Uterus (tissue), 4 donors: ENCODE measurements around the gene AGPAT4. TPM values are rescaled to one million over a fixed set of nuclear protein-coding genes. Genes with fewer than 3 reads are reported as not detected.

Experiments
- DNase-seq, 2 donors: peaks; one replicate each; pipeline ENCODE4 v3.0.0-alpha.2; 2019 to 2020
- H3K27ac ChIP-seq, 2 donors: fragments of 200-600 bp; sonication (generic); 1 replicate in 1 of 2; 2 replicates in 1 of 2; pipeline ENCODE4 v1.5.1; 2016 to 2018
- H3K27me3 ChIP-seq, 2 donors: fragments of 200-600 bp; sonication (generic); one replicate each; pipeline ENCODE4 v1.5.1; 2018 to 2019; ENCODE audit warnings: control low read depth in 1 of 2
- H3K36me3 ChIP-seq, 2 donors: fragments of 200-600 bp; sonication (generic); one replicate each; pipeline ENCODE4 v1.5.1; 2019; ENCODE audit warnings: control low read depth in 1 of 2
- H3K4me1 ChIP-seq, 2 donors: fragments of 200-600 bp; sonication (generic); one replicate each; pipeline ENCODE4 v1.5.1; 2018 to 2019; ENCODE audit warnings: control low read depth in 1 of 2
- H3K4me3 ChIP-seq, 2 donors: fragments of 200-600 bp; sonication (generic); 1 replicate in 1 of 2; 2 replicates in 1 of 2; pipeline ENCODE4 v1.5.1; 2018 to 2019; ENCODE audit warnings: mild to moderate bottlenecking in 1 of 2
- H3K9me3 ChIP-seq, 2 donors: fragments of 200-600 bp; sonication (generic); one replicate each; pipeline ENCODE4 v1.5.1; 2019; ENCODE audit warnings: control low read depth in 1 of 2
- CTCF ChIP-seq, 4 experiments: fragments of 200-600 bp in 2 of 4; fragments of 450-650 bp in 2 of 4; sonication (generic) in 2 of 4; IDR thresholded peaks; one replicate each; pipeline ENCODE4 v1.5.1; 2016 to 2019; ENCODE audit warnings: antibody characterized with exemption in 4 of 4, mild to moderate bottlenecking in 2 of 4, moderate library complexity in 1 of 4
- POLR2A ChIP-seq, 2 donors: fragments of 450-650 bp; IDR thresholded peaks; one replicate each; pipeline ENCODE4 v1.6.1; 2016; ENCODE audit warnings: antibody characterized with exemption in 2 of 2, mild to moderate bottlenecking in 1 of 2, moderate library complexity in 1 of 2
- intact Hi-C: fragments of 100-400 bp; cut with DNase I; formaldehyde crosslinking; loops from one replicate; pipeline ENCODE4 v1.15.1; 2023; ENCODE audit warnings: low total_unique reads
- total RNA-seq, 4 donors: library from RNA; depleted of rRNA in 3 of 4; stranded (reverse); fragments of >200 nt in 3 of 4; gene quantifications; one replicate each; pipeline versions ENCODE4 v1.1.0 to v1.2.4, GENCODE V29; 2014 to 2023
- donor health status: DM: yes; HTN: yes; CAD: no.

AGPAT4 gene
- total RNA-seq, 4 donors from 2014 or later, result 2.9 to 18.1 (median 15.1) TPM

DNA sequence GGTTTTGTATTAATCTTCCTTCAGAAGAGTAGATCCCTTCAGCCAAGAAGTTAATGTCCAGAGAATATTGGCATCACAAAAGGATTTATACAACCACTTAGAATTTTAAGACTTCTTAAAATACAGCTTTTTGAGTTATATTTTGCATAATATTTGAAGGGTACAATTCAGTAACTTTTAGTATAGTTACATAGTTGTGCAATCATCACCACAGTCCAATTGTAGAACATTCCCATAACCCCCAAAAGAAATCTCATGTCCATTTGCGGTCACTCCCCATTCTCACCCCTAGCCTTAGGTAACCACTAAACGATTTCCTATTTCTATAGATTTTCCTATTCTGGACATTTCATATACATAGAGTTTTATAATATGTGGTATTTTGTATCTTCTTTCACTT lies 155.9 kb downstream of the AGPAT4 start:
- DNase-seq, result no peak
- TF ChIP-seq POLR2A (IDR thresholded peaks at IDR 0.05) (no peak), CTCF (IDR thresholded peaks at IDR 0.05) (no peak)
- Histone ChIP-seq H3K9me3 (peaks cover 0 to 1% of the 10 kb centered on the region in 2 donors), H3K36me3 (no peaks in the 10 kb centered on the region), H3K4me3 (no peak overlapping the region), H3K4me1 (no peaks in the 10 kb centered on the region), H3K27ac (no peak overlapping the region), H3K27me3 (no peaks in the 10 kb centered on the region)
- intact Hi-C loops, result no loop called here

GRCh38 chr6:161117308-161117707 lies 156.6 kb downstream of the AGPAT4 start:
- intact Hi-C loops, result no loop called here
- Histone ChIP-seq H3K27me3 (no peaks in the 10 kb centered on the region), H3K4me1 (no peaks in the 10 kb centered on the region), H3K4me3 (no peak overlapping the region), H3K36me3 (no peaks in the 10 kb centered on the region), H3K9me3 (no peaks in the 10 kb centered on the region), H3K27ac (no peak overlapping the region)
- TF ChIP-seq POLR2A (IDR thresholded peaks at IDR 0.05), result no peak
- no peak for TF ChIP-seq CTCF (IDR thresholded peaks at IDR 0.05)
- DNase-seq, result no peak

DNA sequence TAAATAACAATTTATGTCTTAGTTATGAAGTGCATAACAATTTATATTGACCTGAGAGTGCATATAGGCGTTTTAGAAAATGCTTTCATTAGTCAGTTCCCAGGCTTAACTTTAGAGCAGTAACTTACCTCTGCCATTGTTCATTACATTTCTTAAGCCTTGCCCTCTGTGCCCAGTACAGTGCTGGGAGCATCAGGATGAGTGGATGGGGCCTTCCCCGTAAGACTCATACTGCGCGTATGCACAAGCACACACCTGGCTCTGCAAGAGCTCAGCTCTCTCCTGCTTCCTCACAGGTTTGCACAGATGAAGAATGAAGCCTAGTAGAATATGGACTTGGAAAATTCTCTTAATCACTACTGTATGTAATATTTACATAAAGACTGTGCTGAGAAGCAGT lies 157.3 kb downstream of the AGPAT4 start:
- no peak overlapping the region for H3K4me3 ChIP-seq
- intact Hi-C loops, result no loop called here
- no peaks in the 10 kb centered on the region for H3K27me3 ChIP-seq
- no peaks in the 10 kb centered on the region for H3K9me3 ChIP-seq
- no peaks in the 10 kb centered on the region for H3K4me1 ChIP-seq
- DNase-seq, result no peak
- TF ChIP-seq CTCF (IDR thresholded peaks at IDR 0.05), result no peak
- no peak for TF ChIP-seq POLR2A (IDR thresholded peaks at IDR 0.05)
- no peaks in the 10 kb centered on the region for H3K36me3 ChIP-seq
- H3K27ac ChIP-seq, result no peak overlapping the region

- H3K4me1 ChIP-seq, result no peaks in the 10 kb centered on the region
- no peak for DNase-seq
- intact Hi-C loops, result no loop called here
- no peaks in the 10 kb centered on the region for H3K27me3 ChIP-seq
- H3K27ac ChIP-seq, result no peak overlapping the region
- no peak for TF ChIP-seq CTCF (IDR thresholded peaks at IDR 0.05)
- TF ChIP-seq POLR2A (IDR thresholded peaks at IDR 0.05), result no peak
- no peaks in the 10 kb centered on the region for H3K9me3 ChIP-seq
- no peaks in the 10 kb centered on the region for H3K36me3 ChIP-seq
- H3K4me3 ChIP-seq, result no peak overlapping the region
Observed at GRCh38 chr6:161115468-161115867, 158.4 kb downstream of the AGPAT4 start.

GRCh38 chr6:161111261-161111660 lies 162.6 kb downstream of the AGPAT4 start:
- DNase-seq, result no peak
- H3K27me3 ChIP-seq, result no peaks in the 10 kb centered on the region
- H3K36me3 ChIP-seq, result no peaks in the 10 kb centered on the region
- H3K9me3 ChIP-seq, result no peaks in the 10 kb centered on the region
- H3K27ac ChIP-seq, result no peak overlapping the region
- TF ChIP-seq CTCF (IDR thresholded peaks at IDR 0.05) (no peak), POLR2A (IDR thresholded peaks at IDR 0.05) (no peak)
- no peak overlapping the region for H3K4me3 ChIP-seq
- intact Hi-C loops, result no loop called here
- H3K4me1 ChIP-seq, result no peaks in the 10 kb centered on the region
